Stimulated activated CD4-positive, alpha-beta T cell treated with anti-CD3 and anti-CD28 coated beads, Interleukin-4, amount 100 ng/mL, for 48 hours (primary cell): ENCODE results near the gene GUK1.
"Not testable (repeated sequence)": the region's sequence is repeated elsewhere in the genome, so short reads cannot be mapped to it uniquely, and the experiment has no call there.

Source experiments
- DNase-seq, 2 donors: peaks; one replicate each; pipeline ENCODE4 v3.0.0-alpha.2; 2020; ENCODE audit warnings: low read depth in 2 of 2

GUK1 gene

GRCh38 chr1:228163007-228163753 lies 23.1 kb downstream of the GUK1 start:
- DNase-seq = no peak

- no peak for DNase-seq
These were observed 23.9 kb downstream of the GUK1 start for GRCh38 chr1:228163776-228164519.

- DNase-seq = no peak
These were observed 24.7 kb downstream of the GUK1 start for GRCh38 chr1:228164561-228165371.

GRCh38 chr1:228165372-228166169 lies 25.5 kb downstream of the GUK1 start, which contains the start of gene IBA57:
IBA57 (plus strand) TSS chr1:228165804; CDS start chr1:228165817, 13 bp downstream.
- DNase-seq = peak; percentile 99

- peak; percentile 36 to 40 for DNase-seq
These were observed 26.3 kb downstream of the GUK1 start for GRCh38 chr1:228166170-228166936.

- DNase-seq = no peak
These were observed 28.6 kb downstream of the GUK1 start for GRCh38 chr1:228168563-228169270.

- no peak for DNase-seq
These were observed 29.3 kb downstream of the GUK1 start for GRCh38 chr1:228169345-228169744.

- no peak for DNase-seq
These were observed 30.6 kb downstream of the GUK1 start for GRCh38 chr1:228170666-228171065.

GRCh38 chr1:228171221-228171891 lies 31.3 kb downstream of the GUK1 start:
- no peak for DNase-seq

- no peak for DNase-seq
These were observed 32.8 kb downstream of the GUK1 start for GRCh38 chr1:228172591-228173527.

GRCh38 chr1:228173528-228174481 lies 33.7 kb downstream of the GUK1 start:
- DNase-seq = not testable (repeated sequence)

- no peak for DNase-seq
These were observed 34.6 kb downstream of the GUK1 start for GRCh38 chr1:228174482-228175315.

GRCh38 chr1:228175316-228176023 lies 35.4 kb downstream of the GUK1 start:
- DNase-seq = no peak

GRCh38 chr1:228176024-228176395 lies 35.9 kb downstream of the GUK1 start:
- no peak for DNase-seq

- DNase-seq = no peak
These were observed 36.5 kb downstream of the GUK1 start for GRCh38 chr1:228176461-228177182.
